PFSK-1 (cell line): ENCODE data around the gene GTF2F1.

Source experiments
- FOXP2 ChIP-seq: optimal IDR thresholded peaks from 2 replicates; pipeline ENCODE3; 2011; ENCODE audit warnings: borderline replicate concordance, control low read depth, inconsistent platforms; ENCODE audit not compliant: insufficient read depth; ENCODE audit errors: extremely low read length, extremely low read depth
- SIN3A ChIP-seq: IDR thresholded peaks from 2 replicates; pipeline ENCODE4 v1.6.1; 2012; ENCODE audit warnings: mild to moderate bottlenecking, low read length, moderate library complexity, borderline replicate concordance; ENCODE audit not compliant: insufficient read depth
- TF ChIP-seq, protein P1 (sequence below), 2 experiments: IDR thresholded peaks; 2 replicates each; pipeline versions ENCODE4 v1.6.1 to v1.8.0; 2011 to 2012; ENCODE audit warnings: low read depth in 2 of 2, low read length in 2 of 2, control low read depth in 1 of 2, inconsistent platforms in 1 of 2, mild to moderate bottlenecking in 1 of 2, moderate library complexity in 1 of 2; ENCODE audit not compliant: insufficient read depth in 1 of 2

DNA sequence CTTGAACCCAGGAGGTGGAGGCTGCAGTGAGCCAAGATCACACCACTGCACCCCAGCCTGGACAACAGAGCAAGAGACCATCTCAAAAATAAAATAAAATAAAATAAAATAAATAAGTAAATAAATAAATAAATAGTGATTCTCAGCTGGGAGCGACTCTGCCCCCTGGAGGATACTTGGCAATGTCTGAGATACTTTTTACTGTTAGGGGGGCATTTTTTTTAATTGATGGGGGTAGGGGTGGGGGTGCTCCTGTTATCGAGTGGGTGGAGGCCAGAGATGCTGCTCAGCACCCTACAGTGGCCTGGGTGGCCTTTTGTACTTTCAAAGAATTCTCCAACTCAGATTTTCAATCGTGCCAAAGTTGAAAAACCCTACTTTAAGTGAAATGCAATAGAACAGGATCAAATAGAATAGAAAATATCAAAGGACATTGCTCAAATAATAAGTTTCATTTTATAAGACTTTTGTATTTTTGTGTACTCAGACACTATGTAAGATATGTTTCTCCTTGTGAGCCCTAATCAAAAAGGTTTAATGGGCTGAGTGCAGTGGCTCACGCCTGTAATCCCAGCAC lies 38.8 kb downstream of the GTF2F1 start:
- TF ChIP-seq FOXP2 (no peak), SIN3A (no peak)
- TF ChIP-seq, protein P1, sequence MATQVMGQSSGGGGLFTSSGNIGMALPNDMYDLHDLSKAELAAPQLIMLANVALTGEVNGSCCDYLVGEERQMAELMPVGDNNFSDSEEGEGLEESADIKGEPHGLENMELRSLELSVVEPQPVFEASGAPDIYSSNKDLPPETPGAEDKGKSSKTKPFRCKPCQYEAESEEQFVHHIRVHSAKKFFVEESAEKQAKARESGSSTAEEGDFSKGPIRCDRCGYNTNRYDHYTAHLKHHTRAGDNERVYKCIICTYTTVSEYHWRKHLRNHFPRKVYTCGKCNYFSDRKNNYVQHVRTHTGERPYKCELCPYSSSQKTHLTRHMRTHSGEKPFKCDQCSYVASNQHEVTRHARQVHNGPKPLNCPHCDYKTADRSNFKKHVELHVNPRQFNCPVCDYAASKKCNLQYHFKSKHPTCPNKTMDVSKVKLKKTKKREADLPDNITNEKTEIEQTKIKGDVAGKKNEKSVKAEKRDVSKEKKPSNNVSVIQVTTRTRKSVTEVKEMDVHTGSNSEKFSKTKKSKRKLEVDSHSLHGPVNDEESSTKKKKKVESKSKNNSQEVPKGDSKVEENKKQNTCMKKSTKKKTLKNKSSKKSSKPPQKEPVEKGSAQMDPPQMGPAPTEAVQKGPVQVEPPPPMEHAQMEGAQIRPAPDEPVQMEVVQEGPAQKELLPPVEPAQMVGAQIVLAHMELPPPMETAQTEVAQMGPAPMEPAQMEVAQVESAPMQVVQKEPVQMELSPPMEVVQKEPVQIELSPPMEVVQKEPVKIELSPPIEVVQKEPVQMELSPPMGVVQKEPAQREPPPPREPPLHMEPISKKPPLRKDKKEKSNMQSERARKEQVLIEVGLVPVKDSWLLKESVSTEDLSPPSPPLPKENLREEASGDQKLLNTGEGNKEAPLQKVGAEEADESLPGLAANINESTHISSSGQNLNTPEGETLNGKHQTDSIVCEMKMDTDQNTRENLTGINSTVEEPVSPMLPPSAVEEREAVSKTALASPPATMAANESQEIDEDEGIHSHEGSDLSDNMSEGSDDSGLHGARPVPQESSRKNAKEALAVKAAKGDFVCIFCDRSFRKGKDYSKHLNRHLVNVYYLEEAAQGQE (IDR thresholded peaks at IDR 0.05; ENCODE audit: insufficient read depth in 1 of 2, low read depth in 2 of 2, low read length in 2 of 2), result no peak
